PC-3 (cell line): Measurements from ENCODE around the gene ALG12. TPM values are rescaled to one million over a fixed set of nuclear protein-coding genes. Genes with fewer than 3 reads are reported as not detected.

Experiments
- ATAC-seq: fragments of 200-7000 bp; cut with Tn5 transposase; 2 replicates; pipeline ENCODE4 v1.9.1; 2020; ENCODE audit warnings: mild to moderate bottlenecking, moderate library complexity
- BruUV-seq: library from RNA; stranded (reverse); fragments of 400-500 nt; replicated peaks from 2 replicates; lab custom pipeline; 2021; lab: Mats Ljungman, UMichigan
- CTCF ChIA-PET: fragments of 300-600 bp; sonication (Branson Sonifier 250); formaldehyde crosslinking; loops from one replicate; lab custom pipeline; 2022; ENCODE audit warnings: antibody characterized with exemption; lab: Charles Lee
- POLR2A ChIA-PET: fragments of 300-600 bp; sonication (Branson Sonifier 250); formaldehyde crosslinking; loops from one replicate; lab custom pipeline; 2022; ENCODE audit warnings: antibody characterized with exemption; ENCODE audit not compliant: unreplicated experiment; lab: Charles Lee
- DNase-seq: peaks from one replicate; pipeline ENCODE4 v3.0.0-alpha.2; 2015
- H2AFZ ChIP-seq: fragments of 300-600 bp; sonication (generic); 2 replicates; pipeline ENCODE4 v1.6.0; 2016; ENCODE audit warnings: antibody characterized with exemption, low read length
- H3F3A ChIP-seq: fragments of 300-600 bp; sonication (generic); one replicate; pipeline ENCODE4 v1.6.0; 2017; ENCODE audit warnings: antibody characterized with exemption, low read length, control low read depth, mild to moderate bottlenecking; ENCODE audit not compliant: unreplicated experiment
- H3K27ac ChIP-seq: fragments of 300-600 bp; sonication (generic); 2 replicates; pipeline ENCODE4 v1.5.1; 2016; ENCODE audit warnings: mild to moderate bottlenecking, low read length
- H3K27me3 ChIP-seq: fragments of 300-600 bp; sonication (generic); 2 replicates; pipeline ENCODE4 v1.6.1; 2016; ENCODE audit warnings: low read length, mixed read lengths
- H3K36me3 ChIP-seq: fragments of 300-600 bp; sonication (generic); 2 replicates; pipeline ENCODE4 v1.6.1; 2016; ENCODE audit warnings: low read depth, mixed run types, low read length, mixed read lengths
- H3K4me1 ChIP-seq: fragments of 300-600 bp; sonication (generic); 2 replicates; pipeline ENCODE4 v1.5.1; 2016; ENCODE audit warnings: low read length; ENCODE audit not compliant: insufficient read depth
- H3K4me2 ChIP-seq: fragments of 300-600 bp; sonication (generic); 2 replicates; pipeline ENCODE4 v1.6.0; 2016; ENCODE audit warnings: low read length
- H3K4me3 ChIP-seq: fragments of 300-600 bp; sonication (generic); 2 replicates; pipeline ENCODE4 v1.5.1; 2016; ENCODE audit warnings: mild to moderate bottlenecking, low read length, mixed read lengths
- H3K79me2 ChIP-seq: fragments of 300-600 bp; sonication (generic); 2 replicates; pipeline ENCODE4 v1.6.1; 2017; ENCODE audit warnings: low read length, mixed read lengths
- H3K9ac ChIP-seq: fragments of 300-600 bp; sonication (generic); 2 replicates; pipeline ENCODE4 v1.6.0; 2016; ENCODE audit warnings: mild to moderate bottlenecking, low read length
- H3K9me2 ChIP-seq: fragments of 300-600 bp; sonication (generic); replicated peaks from 2 replicates; pipeline ENCODE4 v1.6.1; 2016; ENCODE audit warnings: mixed run types, low read length, mixed read lengths
- H3K9me3 ChIP-seq: fragments of 300-600 bp; sonication (generic); 2 replicates; pipeline ENCODE4 v1.6.1; 2016; ENCODE audit warnings: low read length, mixed read lengths
- H4K20me1 ChIP-seq: fragments of 300-600 bp; sonication (generic); 2 replicates; pipeline ENCODE4 v1.6.1; 2016; ENCODE audit warnings: low read length, mixed read lengths
- EZH2 ChIP-seq: fragments of 300-600 bp; sonication (generic); IDR thresholded peaks from one replicate; pipeline ENCODE4 v1.6.1; 2017; ENCODE audit warnings: antibody characterized with exemption, mild to moderate bottlenecking, low read length; ENCODE audit not compliant: unreplicated experiment
- EZH2phosphoT487 ChIP-seq: fragments of 300-600 bp; sonication (generic); IDR thresholded peaks from 2 replicates; pipeline ENCODE4 v1.6.1; 2018; ENCODE audit warnings: mild to moderate bottlenecking, antibody characterized with exemption, low read length, borderline replicate concordance
- intact Hi-C: fragments of 100-400 bp; cut with micrococcal nuclease; formaldehyde crosslinking; loops from 2 replicates; pipeline ENCODE4 v1.9.0; 2023
- total RNA-seq: library from RNA; depleted of rRNA; stranded (reverse); fragments of >200 nt; gene quantifications from 2 replicates; pipeline ENCODE4 v1.2.3, GENCODE V29; 2014
- TF ChIP-seq, protein P1 (sequence below): fragments of 300-600 bp; sonication (generic); conservative IDR thresholded peaks from 2 replicates; pipeline ENCODE4 v1.5.1; 2017; ENCODE audit warnings: antibody characterized with exemption, low read depth, mild to moderate bottlenecking, low read length

Gene ALG12
- total RNA-seq, 1 experiment from 2014 or later = 12.1 TPM

DNA sequence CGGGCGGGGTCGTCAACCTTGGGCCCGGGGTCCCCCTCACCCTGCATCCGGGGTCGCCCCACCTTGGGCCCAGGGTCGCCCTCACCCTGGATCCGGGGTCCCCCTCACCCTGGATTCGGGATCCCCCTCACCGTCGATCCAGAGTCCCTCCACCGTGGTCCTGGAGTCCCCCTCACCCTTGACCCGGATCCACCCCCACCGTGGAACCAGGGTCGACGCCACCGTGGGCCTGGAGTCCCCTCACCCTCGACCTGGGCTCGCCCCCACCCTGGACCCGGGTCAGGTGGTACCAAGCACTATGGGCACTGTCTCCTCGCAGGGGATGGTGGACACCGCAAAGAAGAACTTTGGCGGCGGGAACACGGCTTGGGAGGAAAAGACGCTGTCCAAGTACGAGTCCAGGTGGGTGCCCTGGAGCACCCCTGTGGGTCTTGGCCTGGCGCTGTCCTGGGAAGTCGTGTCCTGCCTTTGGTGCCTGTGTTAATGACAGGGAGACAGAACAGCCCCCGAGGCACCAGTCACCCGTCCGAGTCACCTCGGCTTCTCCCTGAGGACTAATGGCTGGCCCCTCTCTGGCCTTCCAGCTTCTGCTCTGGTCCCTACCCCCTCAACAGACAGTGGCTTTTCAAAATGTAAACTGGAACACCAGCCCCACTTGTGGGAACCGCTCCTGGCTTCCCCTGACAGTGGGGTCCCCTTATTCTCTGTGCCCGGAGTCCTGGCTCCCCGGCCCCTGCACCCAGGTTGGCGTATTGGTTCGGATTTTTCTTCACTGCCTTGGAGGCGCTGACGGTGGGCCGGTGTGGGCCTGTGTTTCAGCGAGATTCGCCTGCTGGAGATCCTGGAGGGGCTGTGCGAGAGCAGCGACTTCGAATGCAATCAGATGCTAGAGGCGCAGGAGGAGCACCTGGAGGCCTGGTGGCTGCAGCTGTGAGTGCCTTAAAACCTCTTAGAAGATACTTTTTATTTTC lies 958 bp upstream of the ALG12 start:
- H3K27ac ChIP-seq = no peak overlapping the region
- H4K20me1 ChIP-seq = no peaks in the 10 kb centered on the region
- H3K36me3 ChIP-seq = no peaks in the 10 kb centered on the region
- no peaks in the 10 kb centered on the region for H3F3A ChIP-seq
- ChIA-PET CTCF (no interaction called here), POLR2A (no interaction called here)
- no peaks in the 10 kb centered on the region for H3K9me2 ChIP-seq
- peak overlapping the region; percentile 78 for H3K4me3 ChIP-seq
- H3K9me3 ChIP-seq = no peaks in the 10 kb centered on the region
- peak overlapping the region; percentile 89 for H3K9ac ChIP-seq
- H2AFZ ChIP-seq = 0 out of 2 replicates have a peak overlapping the region, but pooled peaks have one; percentile 7
- intact Hi-C loops = loop anchor here (1.0 to 5.0 kb wide), 2 partner anchors 67 to 152 kb away; partner anchors contain the start of gene ZBED4
- H3K27me3 ChIP-seq = no peaks in the 10 kb centered on the region
- peaks cover 12% of the 10 kb centered on the region for H3K4me1 ChIP-seq
- peaks cover 26% of the 10 kb centered on the region for H3K79me2 ChIP-seq
- no peak for ATAC-seq
- peak overlapping the region; percentile 83 for H3K4me2 ChIP-seq
- DNase-seq = no peak
- BruUV-seq = TSS peak; percentile 44
- TF ChIP-seq, protein P1, sequence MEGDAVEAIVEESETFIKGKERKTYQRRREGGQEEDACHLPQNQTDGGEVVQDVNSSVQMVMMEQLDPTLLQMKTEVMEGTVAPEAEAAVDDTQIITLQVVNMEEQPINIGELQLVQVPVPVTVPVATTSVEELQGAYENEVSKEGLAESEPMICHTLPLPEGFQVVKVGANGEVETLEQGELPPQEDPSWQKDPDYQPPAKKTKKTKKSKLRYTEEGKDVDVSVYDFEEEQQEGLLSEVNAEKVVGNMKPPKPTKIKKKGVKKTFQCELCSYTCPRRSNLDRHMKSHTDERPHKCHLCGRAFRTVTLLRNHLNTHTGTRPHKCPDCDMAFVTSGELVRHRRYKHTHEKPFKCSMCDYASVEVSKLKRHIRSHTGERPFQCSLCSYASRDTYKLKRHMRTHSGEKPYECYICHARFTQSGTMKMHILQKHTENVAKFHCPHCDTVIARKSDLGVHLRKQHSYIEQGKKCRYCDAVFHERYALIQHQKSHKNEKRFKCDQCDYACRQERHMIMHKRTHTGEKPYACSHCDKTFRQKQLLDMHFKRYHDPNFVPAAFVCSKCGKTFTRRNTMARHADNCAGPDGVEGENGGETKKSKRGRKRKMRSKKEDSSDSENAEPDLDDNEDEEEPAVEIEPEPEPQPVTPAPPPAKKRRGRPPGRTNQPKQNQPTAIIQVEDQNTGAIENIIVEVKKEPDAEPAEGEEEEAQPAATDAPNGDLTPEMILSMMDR = no peak
- no peak for TF ChIP-seq EZH2phosphoT487
- TF ChIP-seq EZH2 = no peak

DNA sequence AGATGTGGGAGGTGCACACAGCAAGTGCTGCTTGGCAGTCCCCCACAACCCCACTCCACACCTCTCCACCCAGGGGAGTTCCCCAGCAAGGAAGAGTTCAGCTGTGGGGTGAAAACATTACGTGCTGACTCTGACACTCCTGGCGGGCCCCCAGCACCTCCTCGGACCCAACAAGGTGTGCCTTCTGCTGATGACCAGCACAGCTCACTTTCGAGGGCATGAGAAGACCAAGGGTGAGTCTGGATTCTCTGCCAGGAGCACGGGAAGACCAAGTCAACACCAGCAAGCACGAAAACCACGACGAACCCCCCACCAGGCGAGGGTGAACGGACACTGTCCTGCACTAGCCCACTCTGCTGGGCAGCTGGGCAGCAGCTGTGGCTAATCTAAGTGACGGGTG lies 1.4 kb downstream of the ALG12 start:
- Histone ChIP-seq H3K9me2 (no peaks in the 10 kb centered on the region), H3K9ac (no peak overlapping the region), H3K4me1 (peaks cover 12% of the 10 kb centered on the region), H3K4me3 (peak overlapping the region; percentile 78; the same call in 1 of the 2 replicates), H3K27ac (no peak overlapping the region), H2AFZ (no peak overlapping the region), H3K36me3 (no peaks in the 10 kb centered on the region), H3F3A (no peaks in the 10 kb centered on the region), H3K27me3 (no peaks in the 10 kb centered on the region), H3K4me2 (peak overlapping the region; percentile 97), H4K20me1 (no peaks in the 10 kb centered on the region), H3K79me2 (peaks cover 26% of the 10 kb centered on the region), H3K9me3 (no peaks in the 10 kb centered on the region)
- no TSS peak for BruUV-seq
- TF ChIP-seq, protein P1 = no peak
- TF ChIP-seq EZH2phosphoT487 (no peak), EZH2 (no peak)
- DNase-seq (no peak), ATAC-seq (no peak)
- intact Hi-C loops = loop anchor here (5.0 kb wide), 1 partner anchor 65 kb away; the partner anchor contains the start of gene ZBED4
- ChIA-PET CTCF (interaction anchor here (1.7 kb wide), 1 partner anchor 149 kb away, joined by 5 read pairs; no protein-coding TSS in a partner anchor), POLR2A (no interaction called here)
